MM.1S (cell line): Measurements from ENCODE around the gene APOH.

Experiments used
- EZH2 ChIP-seq: fragments of 300-600 bp; sonication (generic); optimal IDR thresholded peaks from 2 replicates; pipeline ENCODE3; 2017; ENCODE audit warnings: low read depth, mild to moderate bottlenecking, antibody characterized with exemption, low read length, mixed read lengths
- EZH2phosphoT487 ChIP-seq: fragments of 300-600 bp; sonication (generic); IDR thresholded peaks from 2 replicates; pipeline ENCODE4 v1.6.1; 2018; ENCODE audit warnings: antibody characterized with exemption, low read length
- TF ChIP-seq, protein P1 (sequence below): fragments of 300-600 bp; sonication (generic); IDR thresholded peaks from 2 replicates; pipeline ENCODE4 v1.5.1; 2016; ENCODE audit warnings: antibody characterized with exemption, low read length, mixed read lengths

DNA sequence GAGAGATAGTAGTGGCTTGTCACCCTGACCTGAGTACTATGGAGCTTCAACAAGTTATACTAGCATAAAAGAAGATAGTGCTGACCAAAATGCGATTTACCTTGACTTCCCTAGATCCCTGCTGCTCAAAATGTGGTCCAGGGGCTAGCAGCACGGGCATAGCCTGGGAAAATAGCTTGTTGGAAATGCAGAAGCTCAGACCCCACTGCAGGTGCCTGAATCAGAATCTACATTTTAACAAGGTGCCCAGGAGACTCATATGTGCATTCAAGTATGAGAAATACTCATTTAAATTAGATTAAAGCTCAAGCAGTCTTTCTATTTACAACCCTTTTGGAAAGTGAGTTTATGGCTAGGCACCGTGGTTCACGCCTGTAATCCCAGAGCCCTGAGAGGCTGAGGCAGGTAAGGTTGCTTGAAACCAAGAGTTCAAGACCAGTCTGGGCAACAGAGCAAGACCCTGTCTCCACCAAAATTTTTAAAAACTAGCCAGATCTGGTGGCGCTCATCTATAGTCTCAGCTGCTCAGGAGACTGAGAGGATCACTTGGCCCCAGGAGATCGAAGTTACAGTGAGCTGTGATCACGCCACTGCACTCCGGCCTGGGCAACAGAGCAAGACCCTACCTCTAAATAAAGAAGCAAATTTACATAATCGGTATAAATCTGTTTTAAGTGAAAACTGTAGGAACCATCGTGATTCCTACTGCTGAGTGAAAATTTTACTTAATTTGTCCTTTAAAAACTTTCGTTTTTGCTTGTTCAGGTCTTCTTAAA is 7.3 kb downstream of the APOH start:
- TF ChIP-seq, protein P1, sequence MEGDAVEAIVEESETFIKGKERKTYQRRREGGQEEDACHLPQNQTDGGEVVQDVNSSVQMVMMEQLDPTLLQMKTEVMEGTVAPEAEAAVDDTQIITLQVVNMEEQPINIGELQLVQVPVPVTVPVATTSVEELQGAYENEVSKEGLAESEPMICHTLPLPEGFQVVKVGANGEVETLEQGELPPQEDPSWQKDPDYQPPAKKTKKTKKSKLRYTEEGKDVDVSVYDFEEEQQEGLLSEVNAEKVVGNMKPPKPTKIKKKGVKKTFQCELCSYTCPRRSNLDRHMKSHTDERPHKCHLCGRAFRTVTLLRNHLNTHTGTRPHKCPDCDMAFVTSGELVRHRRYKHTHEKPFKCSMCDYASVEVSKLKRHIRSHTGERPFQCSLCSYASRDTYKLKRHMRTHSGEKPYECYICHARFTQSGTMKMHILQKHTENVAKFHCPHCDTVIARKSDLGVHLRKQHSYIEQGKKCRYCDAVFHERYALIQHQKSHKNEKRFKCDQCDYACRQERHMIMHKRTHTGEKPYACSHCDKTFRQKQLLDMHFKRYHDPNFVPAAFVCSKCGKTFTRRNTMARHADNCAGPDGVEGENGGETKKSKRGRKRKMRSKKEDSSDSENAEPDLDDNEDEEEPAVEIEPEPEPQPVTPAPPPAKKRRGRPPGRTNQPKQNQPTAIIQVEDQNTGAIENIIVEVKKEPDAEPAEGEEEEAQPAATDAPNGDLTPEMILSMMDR = no peak
- TF ChIP-seq EZH2 (no peak), EZH2phosphoT487 (no peak)
